Naive thymus-derived CD4-positive, alpha-beta T cell (primary cell): ENCODE data around the gene KLRF2. TPM values are rescaled to one million over a fixed set of nuclear protein-coding genes. Genes with fewer than 3 reads are reported as not detected.
A peak's percentile ranks its signal among the peaks of the same experiment; 100 is the strongest.

Experiments used
- ATAC-seq: fragments of 150-1000 bp; cut with Tn5 transposase; 2 replicates; pipeline ENCODE4 v1.10.0; 2021; ENCODE audit warnings: mild to moderate bottlenecking, moderate library complexity
- CTCF ChIA-PET: fragments of 350-600 bp; sonication (Branson Sonifier 250); formaldehyde crosslinking; loops from one replicate; lab custom pipeline; 2021; ENCODE audit warnings: antibody characterized with exemption; lab: Charles Lee
- POLR2A ChIA-PET: fragments of 350-600 bp; sonication (Branson Sonifier 250); formaldehyde crosslinking; loops from one replicate; lab custom pipeline; 2021; ENCODE audit warnings: antibody characterized with exemption, inconsistent platforms; lab: Charles Lee
- DNase-seq, 9 donors: peaks; one replicate each; pipeline versions ENCODE4 v3.0.0 to v3.0.0-alpha.2; 2020 to 2022; ENCODE audit warnings: mixed read lengths in 1 of 9
- H3K27ac ChIP-seq: one replicate; pipeline ENCODE4 v1.7.0; 2013; ENCODE audit warnings: mild to moderate bottlenecking, low read depth, low read length, moderate library complexity
- H3K27me3 ChIP-seq, 2 donors: one replicate each; pipeline ENCODE4 v1.7.0; 2013; ENCODE audit warnings: low read length in 2 of 2, mild to moderate bottlenecking in 2 of 2, moderate library complexity in 2 of 2; ENCODE audit not compliant: control insufficient read depth in 2 of 2, insufficient read depth in 2 of 2
- H3K36me3 ChIP-seq, 3 experiments: 1 replicate in 2 of 3; 2 replicates in 1 of 3; pipeline ENCODE4 v1.7.0; 2013; ENCODE audit warnings: low read length in 3 of 3, mild to moderate bottlenecking in 3 of 3, moderate library complexity in 1 of 3; ENCODE audit not compliant: insufficient read depth in 3 of 3, control insufficient read depth in 2 of 3
- H3K4me1 ChIP-seq, 2 donors: one replicate each; pipeline ENCODE4 v1.7.0; 2013; ENCODE audit warnings: low read length in 2 of 2, mild to moderate bottlenecking in 2 of 2, moderate library complexity in 1 of 2; ENCODE audit not compliant: control insufficient read depth in 2 of 2, insufficient read depth in 2 of 2
- H3K4me3 ChIP-seq: 2 replicates; pipeline ENCODE4 v1.7.0; 2013; ENCODE audit warnings: mild to moderate bottlenecking, low read length
- H3K9me3 ChIP-seq, 3 experiments: 1 replicate in 2 of 3; 2 replicates in 1 of 3; pipeline ENCODE4 v1.7.0; 2013; ENCODE audit warnings: low read length in 3 of 3; ENCODE audit not compliant: control insufficient read depth in 2 of 3
- H3K27ac Mint-ChIP-seq, 9 donors: one replicate each; pipeline ENCODE4 v1.8.0; 2020 to 2022; ENCODE audit warnings: mixed read lengths in 9 of 9, mild to moderate bottlenecking in 8 of 9, moderate library complexity in 5 of 9, inconsistent platforms in 2 of 9
- H3K27me3 Mint-ChIP-seq, 5 donors: one replicate each; pipeline ENCODE4 v1.8.0; 2021 to 2022; ENCODE audit warnings: mixed read lengths in 5 of 5, mild to moderate bottlenecking in 1 of 5
- H3K36me3 Mint-ChIP-seq, 5 donors: one replicate each; pipeline ENCODE4 v1.8.0; 2020 to 2022; ENCODE audit warnings: mixed read lengths in 5 of 5, mild to moderate bottlenecking in 3 of 5, inconsistent platforms in 1 of 5
- H3K4me1 Mint-ChIP-seq, 7 donors: one replicate each; pipeline ENCODE4 v1.8.0; 2020 to 2022; ENCODE audit warnings: mixed read lengths in 7 of 7, mild to moderate bottlenecking in 3 of 7, inconsistent platforms in 1 of 7
- H3K4me3 Mint-ChIP-seq, 10 donors: one replicate each; pipeline ENCODE4 v1.8.0; 2020 to 2022; ENCODE audit warnings: mild to moderate bottlenecking in 10 of 10, mixed read lengths in 10 of 10, moderate library complexity in 6 of 10, inconsistent platforms in 2 of 10
- H3K9me3 Mint-ChIP-seq, 11 donors: one replicate each; pipeline ENCODE4 v1.8.0; 2020 to 2022; ENCODE audit warnings: mixed read lengths in 11 of 11, mild to moderate bottlenecking in 4 of 11, inconsistent platforms in 1 of 11, moderate library complexity in 1 of 11
- intact Hi-C, 2 donors: fragments of 100-400 bp; cut with micrococcal nuclease; formaldehyde crosslinking; loops; one replicate each; pipeline ENCODE4 v1.15.1; 2023
- polyA plus RNA-seq, 2 donors: library from polyadenylated mRNA; unstranded; fragments of 300-500 nt; fragmentation: Illumina TruSeq; gene quantifications; one replicate each; pipeline ENCODE4 v1.2.3, GENCODE V29; 2021
- total RNA-seq, 6 experiments: library from RNA in 5 of 6; stranded (reverse) in 5 of 6; gene quantifications; 1 replicate in 5 of 6; 2 replicates in 1 of 6; pipeline ENCODE4 v1.2.3 and lab custom pipeline; 2021 to 2026

KLRF2 gene
- total and polyA plus RNA-seq, 7 experiments from 2014 or later, result not detected

DNA sequence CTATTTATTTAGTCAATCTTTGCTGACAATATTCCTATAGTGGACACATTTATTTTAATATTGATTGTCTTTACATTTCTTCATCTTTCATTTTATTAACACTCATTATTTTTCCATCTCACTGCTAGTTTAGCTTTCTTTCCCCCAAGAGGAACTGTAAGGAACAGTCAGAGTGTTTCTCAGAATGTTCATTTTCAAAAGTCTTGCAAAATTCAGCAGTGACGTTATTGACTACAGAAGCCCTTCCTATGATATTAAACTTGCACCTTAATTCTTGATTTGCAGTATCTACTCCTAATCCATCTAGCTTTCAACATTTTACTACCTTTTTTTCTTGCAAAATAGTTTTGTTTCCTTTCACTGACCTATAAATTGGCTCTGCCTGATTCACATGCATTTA, 25.1 kb upstream of the KLRF2 start:
- intact Hi-C loops, result no loop called here
- Mint-ChIP-seq H3K4me1 (peaks cover 25 to 84% (median 63%) of the 10 kb centered on the region in 7 donors), H3K9me3 (no peaks in the 10 kb centered on the region), H3K27ac (peak overlapping the region in 4 of 9 donors; percentile 20 to 60 (median 45)), H3K27me3 (no peaks in the 10 kb centered on the region), H3K36me3 (peaks cover 22 to 78% (median 69%) of the 10 kb centered on the region in 5 donors), H3K4me3 (no peak overlapping the region)
- POLR2A ChIA-PET, result interaction anchor here (0.9 to 1.3 kb wide), 2 partner anchors 10 to 13 kb away, joined by 3 read pairs; partner anchors contain the start of gene CLEC2B
- ATAC-seq, result no peak
- CTCF ChIA-PET, result no interaction called here
- peaks cover 3 to 10% of the 10 kb centered on the region in 2 donors for H3K4me1 ChIP-seq
- H3K9me3 ChIP-seq, result no peaks in the 10 kb centered on the region
- no peak for DNase-seq
- H3K27me3 ChIP-seq, result no peaks in the 10 kb centered on the region
- H3K27ac ChIP-seq, result no peak overlapping the region
- peaks cover 5 to 59% (median 43%) of the 10 kb centered on the region in 3 experiments for H3K36me3 ChIP-seq
- H3K4me3 ChIP-seq, result no peak overlapping the region

DNA sequence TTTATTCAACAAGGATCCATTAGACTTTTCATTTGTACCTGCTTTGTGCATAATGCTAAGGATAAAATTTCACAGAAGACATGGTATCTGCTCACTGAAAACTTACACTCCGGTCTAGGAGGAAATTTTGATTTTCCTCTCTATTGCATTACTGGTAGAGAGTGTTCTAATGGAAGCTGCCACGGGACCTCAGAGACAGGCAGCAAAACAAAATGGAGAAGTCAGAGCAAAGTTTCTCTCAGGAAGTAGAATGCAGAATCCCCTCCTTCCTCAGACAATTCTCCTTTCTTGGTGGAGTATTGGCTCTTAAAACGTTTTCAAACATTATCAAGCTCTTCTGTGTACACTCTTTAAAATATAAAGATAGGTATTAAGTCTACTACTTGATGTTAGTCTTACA, 24.4 kb upstream of the KLRF2 start:
- CTCF ChIA-PET, result no interaction called here
- POLR2A ChIA-PET, result no interaction called here
- H3K36me3 Mint-ChIP-seq, result peaks cover 17 to 73% (median 65%) of the 10 kb centered on the region in 5 donors
- no peaks in the 10 kb centered on the region for H3K27me3 Mint-ChIP-seq
- H3K27ac Mint-ChIP-seq, result no peak overlapping the region
- Histone ChIP-seq H3K4me1 (peaks cover 7 to 11% of the 10 kb centered on the region in 2 donors), H3K36me3 (peaks cover 5 to 56% (median 46%) of the 10 kb centered on the region in 3 experiments), H3K4me3 (no peak overlapping the region), H3K27me3 (no peaks in the 10 kb centered on the region), H3K27ac (no peak overlapping the region), H3K9me3 (no peaks in the 10 kb centered on the region)
- DNase-seq, result no peak
- H3K4me3 Mint-ChIP-seq, result no peak overlapping the region
- H3K9me3 Mint-ChIP-seq, result no peaks in the 10 kb centered on the region
- intact Hi-C loops, result no loop called here
- peaks cover 26 to 89% (median 66%) of the 10 kb centered on the region in 7 donors for H3K4me1 Mint-ChIP-seq
- ATAC-seq, result no peak

DNA sequence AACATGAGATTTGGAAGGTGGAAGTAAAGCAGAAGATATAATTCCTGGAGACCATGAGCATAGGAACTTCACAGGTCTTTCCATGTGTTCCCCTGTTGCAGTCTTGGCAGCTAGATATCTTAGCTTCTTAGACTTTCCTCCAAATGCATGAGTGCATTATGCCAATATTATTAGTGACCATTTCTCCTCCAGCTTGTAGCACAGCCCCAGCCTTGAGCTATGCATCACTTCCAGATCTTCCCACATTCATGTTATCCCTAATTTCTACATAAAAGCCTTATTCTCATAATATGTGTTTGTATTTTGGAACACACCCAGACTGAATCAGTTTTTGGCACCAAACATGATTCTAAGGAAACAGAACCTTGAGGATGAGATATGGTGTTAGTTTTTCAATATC, 23.2 kb upstream of the KLRF2 start:
- intact Hi-C loops, result loop anchor here in 1 of 2 donors (1.0 kb wide), 1 partner anchor 8 kb away; no protein-coding TSS in a partner anchor
- DNase-seq (no peak), ATAC-seq (no peak)
- Mint-ChIP-seq H3K4me1 (peaks cover 29 to 91% (median 72%) of the 10 kb centered on the region in 7 donors), H3K36me3 (peaks cover 19 to 71% (median 61%) of the 10 kb centered on the region in 5 donors), H3K27me3 (no peaks in the 10 kb centered on the region), H3K9me3 (peaks cover 0 to 5% (median 1%) of the 10 kb centered on the region in 11 donors), H3K4me3 (no peak overlapping the region), H3K27ac (peak overlapping the region in 1 of 9 donors; percentile 22)
- Histone ChIP-seq H3K9me3 (peaks cover 0 to 2% (median 0%) of the 10 kb centered on the region in 3 experiments), H3K27ac (no peak overlapping the region), H3K27me3 (no peaks in the 10 kb centered on the region), H3K4me3 (no peak overlapping the region), H3K4me1 (peaks cover 13 to 19% of the 10 kb centered on the region in 2 donors), H3K36me3 (peaks cover 5 to 48% (median 38%) of the 10 kb centered on the region in 3 experiments)
- POLR2A ChIA-PET, result no interaction called here
- CTCF ChIA-PET, result interaction anchor here (0.6 to 0.7 kb wide), 2 partner anchors 13 to 67 kb away, joined by 3 read pairs; no protein-coding TSS in a partner anchor

DNA sequence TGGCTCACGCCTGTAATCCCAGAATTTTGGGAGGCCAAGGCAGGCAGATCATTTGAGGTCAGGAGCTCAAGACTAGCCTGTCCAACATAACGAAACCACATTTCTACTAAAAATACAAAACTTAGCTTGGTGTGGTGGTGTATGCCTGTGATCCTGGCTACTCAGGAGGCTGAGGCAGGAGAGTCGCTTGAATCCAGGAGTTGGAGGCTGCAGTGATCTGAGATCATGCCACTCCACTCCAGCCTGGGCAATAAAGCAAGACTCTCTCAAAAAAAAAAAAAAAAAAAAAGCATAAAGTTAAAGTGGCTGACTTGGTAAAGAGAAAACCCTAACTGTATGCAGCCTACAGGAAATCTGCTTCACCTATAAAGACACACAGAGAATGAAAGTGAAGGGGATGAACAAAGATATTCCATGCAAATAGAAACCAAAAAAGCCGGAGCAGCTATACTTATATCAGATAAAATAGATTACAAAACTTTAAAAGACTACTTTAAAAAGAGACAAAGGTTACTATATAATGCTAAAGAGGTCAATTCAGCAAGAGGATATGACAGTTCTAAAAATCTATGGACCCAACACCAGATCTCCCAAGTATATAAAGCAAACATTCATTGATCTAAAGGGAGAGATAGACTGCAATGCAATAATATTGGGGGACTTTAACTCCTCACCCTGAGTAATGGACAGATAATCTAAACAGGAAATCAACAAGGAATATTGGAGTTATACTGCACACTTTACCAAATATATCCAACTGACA, 16.2 kb upstream of the KLRF2 start:
- Mint-ChIP-seq H3K27me3 (no peaks in the 10 kb centered on the region), H3K36me3 (peaks cover 14 to 40% (median 34%) of the 10 kb centered on the region in 5 donors), H3K4me3 (peak overlapping the region; percentile 83 to 99 (median 92)), H3K27ac (peak overlapping the region; percentile 76 to 100 (median 92)), H3K4me1 (peaks cover 36 to 59% (median 47%) of the 10 kb centered on the region in 7 donors), H3K9me3 (peaks cover 5 to 18% (median 11%) of the 10 kb centered on the region in 11 donors)
- peak overlapping the region; percentile 60 for H3K4me3 ChIP-seq
- H3K27ac ChIP-seq, result peak overlapping the region; percentile 94
- ChIA-PET CTCF (no interaction called here), POLR2A (interaction anchor here (0.6 to 1.0 kb wide), 4 partner anchors 11 to 62 kb away, joined by 3 read pairs; no protein-coding TSS in a partner anchor)
- no peaks in the 10 kb centered on the region for H3K27me3 ChIP-seq
- H3K9me3 ChIP-seq, result peaks cover 0 to 4% (median 0%) of the 10 kb centered on the region in 3 experiments
- H3K36me3 ChIP-seq, result peaks cover 0 to 5% (median 3%) of the 10 kb centered on the region in 3 experiments
- peaks cover 13 to 20% of the 10 kb centered on the region in 2 donors for H3K4me1 ChIP-seq
- peak in 7 of 9 donors; percentile 14 to 41 (median 23) for DNase-seq
- peak; percentile 33 for ATAC-seq
- intact Hi-C loops, result loop anchor here (1.0 to 5.0 kb wide), 6 partner anchors 20 to 747 kb away; partner anchors contain the start of gene MAGOHB (in 1 of the 2)

DNA sequence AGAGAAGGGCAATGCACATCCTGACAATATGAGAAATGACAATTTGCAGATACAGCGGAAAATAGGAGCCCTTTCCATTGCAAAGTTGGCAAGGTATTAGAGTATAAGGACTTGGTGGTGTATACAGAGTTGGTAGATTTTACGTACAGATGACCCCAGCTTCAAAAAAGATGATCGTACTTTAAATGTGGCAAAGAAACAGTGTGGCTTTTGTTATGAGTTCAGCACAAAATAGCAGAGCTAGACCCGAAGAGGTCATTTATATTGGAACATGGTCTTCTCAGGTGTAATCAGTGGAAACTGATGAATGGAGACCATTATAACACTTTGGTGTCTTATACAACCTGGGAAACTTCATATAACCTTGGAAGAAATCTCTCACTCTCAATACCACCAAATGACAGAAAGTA, 14.4 kb upstream of the KLRF2 start:
- Histone ChIP-seq H3K27ac (peak overlapping the region; percentile 94), H3K27me3 (no peaks in the 10 kb centered on the region), H3K4me1 (peaks cover 13 to 23% of the 10 kb centered on the region in 2 donors), H3K36me3 (peaks cover 0 to 5% (median 0%) of the 10 kb centered on the region in 3 experiments), H3K9me3 (peaks cover 0 to 4% (median 0%) of the 10 kb centered on the region in 3 experiments), H3K4me3 (peak overlapping the region; percentile 70)
- POLR2A ChIA-PET, result interaction anchor here (0.6 to 4.2 kb wide), 16 partner anchors 11 to 493 kb away, joined by 3 to 88 read pairs (median 4); partner anchors contain the start of gene CD69
- Mint-ChIP-seq H3K36me3 (peaks cover 14 to 34% (median 25%) of the 10 kb centered on the region in 5 donors), H3K4me1 (peaks cover 29 to 55% (median 46%) of the 10 kb centered on the region in 7 donors), H3K4me3 (peak overlapping the region; percentile 82 to 99 (median 92)), H3K27me3 (no peaks in the 10 kb centered on the region), H3K9me3 (peaks cover 5 to 18% (median 11%) of the 10 kb centered on the region in 11 donors), H3K27ac (peak overlapping the region; percentile 68 to 100 (median 92))
- intact Hi-C loops, result loop anchor here (1.0 to 5.0 kb wide), 7 partner anchors 7 to 856 kb away; partner anchors contain the start of genes MAGOHB (in 1 of the 2) and YBX3 (in 1 of the 2)
- ATAC-seq (no peak), DNase-seq (no peak)
- CTCF ChIA-PET, result interaction anchor here (0.7 to 1.6 kb wide), 7 partner anchors 53 to 124 kb away, joined by 3 to 5 read pairs (median 4); no protein-coding TSS in a partner anchor

DNA sequence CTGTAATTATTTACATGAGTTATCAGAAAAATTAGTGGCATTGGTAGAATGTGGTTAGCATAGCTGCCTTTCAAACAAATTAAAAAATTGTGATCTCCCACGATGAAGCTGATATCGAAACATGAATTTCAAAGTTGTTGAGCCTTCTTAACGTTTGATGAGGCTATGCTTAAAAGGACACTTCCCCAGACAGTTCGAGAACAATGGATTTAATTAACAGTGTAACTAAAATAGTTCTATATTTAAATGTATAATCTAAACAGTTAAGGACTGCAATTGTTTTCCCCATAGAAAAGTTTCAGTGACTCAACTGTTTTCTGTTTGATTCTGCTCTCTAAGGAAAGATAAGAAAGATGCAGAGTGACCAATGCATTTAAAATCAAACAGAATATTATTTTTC, 13.8 kb upstream of the KLRF2 start:
- Histone ChIP-seq H3K36me3 (peaks cover 0 to 5% (median 0%) of the 10 kb centered on the region in 3 experiments), H3K27ac (peak overlapping the region; percentile 94), H3K4me3 (peak overlapping the region; percentile 70), H3K9me3 (peaks cover 0 to 4% (median 0%) of the 10 kb centered on the region in 3 experiments), H3K27me3 (no peaks in the 10 kb centered on the region), H3K4me1 (peaks cover 12 to 21% of the 10 kb centered on the region in 2 donors)
- ATAC-seq (no peak), DNase-seq (peak in 1 of 9 donors; percentile 26)
- Mint-ChIP-seq H3K9me3 (peaks cover 5 to 18% (median 11%) of the 10 kb centered on the region in 11 donors), H3K4me3 (peak overlapping the region; percentile 82 to 99 (median 92)), H3K4me1 (peaks cover 25 to 55% (median 43%) of the 10 kb centered on the region in 7 donors), H3K27me3 (no peaks in the 10 kb centered on the region), H3K27ac (peak overlapping the region; percentile 84 to 100 (median 92)), H3K36me3 (peaks cover 12 to 33% (median 19%) of the 10 kb centered on the region in 5 donors)
- POLR2A ChIA-PET, result interaction anchor here (0.6 to 4.2 kb wide), 18 partner anchors 22 to 857 kb away, joined by 3 to 88 read pairs (median 4); partner anchors contain the start of genes CD69 and GABARAPL1
- intact Hi-C loops, result loop anchor here (2.0 to 5.0 kb wide), 5 partner anchors 40 to 855 kb away; partner anchors contain the start of genes MAGOHB (in 1 of the 2) and YBX3 (in 1 of the 2)
- CTCF ChIA-PET, result interaction anchor here (0.6 to 1.3 kb wide), 4 partner anchors 54 to 118 kb away, joined by 3 to 4 read pairs (median 4); no protein-coding TSS in a partner anchor
